ENCODE measurements around the gene PEMT. TPM values are rescaled to one million over a fixed set of nuclear protein-coding genes. Genes with fewer than 3 reads are reported as not detected.

PEMT gene
- total and polyA plus RNA-seq, 2 experiments from 2014 or later, result 54.8 to 55.2 TPM

DNA sequence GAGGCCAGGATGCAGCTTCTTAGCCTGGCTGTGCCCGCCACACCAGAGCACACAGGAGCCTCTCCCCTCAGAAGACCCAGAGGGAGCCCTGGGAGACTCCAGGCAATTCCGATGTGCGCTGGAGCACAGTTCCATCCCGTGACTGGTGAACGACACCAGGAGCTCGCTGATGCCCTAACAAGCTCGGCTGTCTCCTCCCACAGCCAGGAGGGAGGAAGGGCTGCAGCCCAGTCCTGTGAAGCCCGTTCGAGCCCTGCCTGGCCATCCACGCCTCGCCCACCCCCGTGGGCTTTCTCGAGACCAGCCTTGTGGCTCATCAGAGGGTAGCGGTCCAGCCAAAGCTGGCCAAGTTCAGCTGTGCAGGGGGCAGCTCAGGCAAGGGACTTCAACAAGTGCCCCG is 73.5 kb downstream of the PEMT start:
- H3K4me3 ChIP-seq, result no peak overlapping the region
- ATAC-seq, result no peak
- no peaks in the 10 kb centered on the region for H3K27me3 ChIP-seq (ENCODE audit: insufficient read depth)
- DNase-seq (ENCODE audit: low spot score), result no peak
- H3K4me2 ChIP-seq, result no peak overlapping the region
- no peak overlapping the region for H2AFZ ChIP-seq
- Mint-ChIP-seq H3K4me3 (no peak overlapping the region), H3K4me1 (peaks cover 37% of the 10 kb centered on the region), H3K36me3 (ENCODE audit: low read depth) (no peaks in the 10 kb centered on the region; the same call in 2 of the 3 replicates), H3K27me3 (ENCODE audit: insufficient read depth, low read depth, poor library complexity) (peaks cover 12% of the 10 kb centered on the region), H3K9me3 (no peaks in the 10 kb centered on the region; the same call in 2 of the 3 replicates), H3K27ac (no peak overlapping the region)
- TF ChIP-seq POLR2AphosphoS5 (IDR thresholded peaks at IDR 0.05; ENCODE audit: low read depth), result no peak
- TF ChIP-seq STAT1 (IDR thresholded peaks at IDR 0.05; ENCODE audit: unreplicated experiment), result no peak
- TF ChIP-seq, protein P1, sequence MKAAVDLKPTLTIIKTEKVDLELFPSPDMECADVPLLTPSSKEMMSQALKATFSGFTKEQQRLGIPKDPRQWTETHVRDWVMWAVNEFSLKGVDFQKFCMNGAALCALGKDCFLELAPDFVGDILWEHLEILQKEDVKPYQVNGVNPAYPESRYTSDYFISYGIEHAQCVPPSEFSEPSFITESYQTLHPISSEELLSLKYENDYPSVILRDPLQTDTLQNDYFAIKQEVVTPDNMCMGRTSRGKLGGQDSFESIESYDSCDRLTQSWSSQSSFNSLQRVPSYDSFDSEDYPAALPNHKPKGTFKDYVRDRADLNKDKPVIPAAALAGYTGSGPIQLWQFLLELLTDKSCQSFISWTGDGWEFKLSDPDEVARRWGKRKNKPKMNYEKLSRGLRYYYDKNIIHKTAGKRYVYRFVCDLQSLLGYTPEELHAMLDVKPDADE (IDR thresholded peaks at IDR 0.05), result no peak
- no peak for TF ChIP-seq JUNB (IDR thresholded peaks at IDR 0.05; ENCODE audit: unreplicated experiment)
- no peak for TF ChIP-seq NANOG (IDR thresholded peaks at IDR 0.05; ENCODE audit: borderline replicate concordance)
- TF ChIP-seq EZH2phosphoT487 (IDR thresholded peaks at IDR 0.05; ENCODE audit: unreplicated experiment), result no peak
- no peaks in the 10 kb centered on the region for H3K79me2 ChIP-seq (replicated peaks; ENCODE audit: insufficient read depth)
- no peak overlapping the region for H3K27ac ChIP-seq (ENCODE audit: low read depth)
- H3K36me3 ChIP-seq (ENCODE audit: insufficient read depth), result no peaks in the 10 kb centered on the region
- no peaks in the 10 kb centered on the region for H3K9me2 ChIP-seq (ENCODE audit: insufficient read depth)
- no peaks in the 10 kb centered on the region for H4K20me1 ChIP-seq (replicated peaks; ENCODE audit: insufficient read depth)
- 0 out of 2 replicates have a peak, but pooled peaks cover 3% of the 10 kb centered on the region for H3F3A ChIP-seq (replicated peaks; ENCODE audit: low read depth)
- peaks cover 11% of the 10 kb centered on the region; the same call in 1 of the 2 replicates for H3K4me1 ChIP-seq (ENCODE audit: insufficient read depth)

DNA sequence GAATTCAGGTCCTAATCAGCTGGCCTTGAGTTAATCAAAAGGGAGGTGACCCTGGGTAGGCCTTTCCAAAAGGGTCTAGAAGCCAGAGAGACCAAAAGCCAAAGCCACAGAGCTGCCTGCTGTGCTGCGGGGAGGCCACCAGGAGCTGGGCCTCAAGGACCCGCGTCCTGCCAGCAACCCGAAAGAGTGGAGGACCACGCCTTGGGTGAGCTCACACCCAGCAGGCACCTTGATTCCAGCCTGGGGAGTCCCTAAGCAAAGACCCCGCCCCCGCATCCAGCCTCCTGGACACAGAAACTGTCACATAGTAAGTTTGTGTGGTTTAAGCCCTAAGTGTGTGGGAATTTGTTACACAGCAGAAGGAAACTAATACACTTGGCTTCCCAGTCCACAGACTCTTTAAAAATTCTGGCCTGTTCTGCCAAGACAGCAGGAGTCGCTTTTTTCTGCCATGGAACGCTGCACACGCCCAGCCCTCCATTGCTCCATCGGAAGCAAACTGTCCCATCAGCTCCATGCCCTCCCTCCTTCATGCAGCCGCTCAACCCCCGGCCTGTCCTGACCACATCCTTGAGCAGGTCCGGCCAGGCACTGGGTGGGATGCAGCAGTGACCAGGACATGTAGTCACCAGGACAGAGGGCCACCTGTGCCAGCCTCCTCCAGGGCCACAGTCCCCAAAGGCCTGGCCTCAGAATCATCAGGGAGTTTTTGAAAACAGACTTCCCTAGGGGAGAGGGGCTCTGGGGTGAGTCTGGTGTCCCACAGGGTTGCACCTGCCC is 74.4 kb downstream of the PEMT start:
- no peaks in the 10 kb centered on the region for H3K9me2 ChIP-seq (ENCODE audit: insufficient read depth)
- no peak overlapping the region for H3K4me3 ChIP-seq
- no peak overlapping the region for H3K4me3 Mint-ChIP-seq
- no peaks in the 10 kb centered on the region for H4K20me1 ChIP-seq (replicated peaks; ENCODE audit: insufficient read depth)
- H3K27me3 Mint-ChIP-seq (ENCODE audit: insufficient read depth, low read depth, poor library complexity), result peaks cover 12% of the 10 kb centered on the region
- no peak overlapping the region for H3K27ac ChIP-seq (ENCODE audit: low read depth)
- H3F3A ChIP-seq (replicated peaks; ENCODE audit: low read depth), result 0 out of 2 replicates have a peak, but pooled peaks cover 3% of the 10 kb centered on the region
- peaks cover 28% of the 10 kb centered on the region for H3K4me1 Mint-ChIP-seq
- no peak overlapping the region for H3K4me2 ChIP-seq
- no peaks in the 10 kb centered on the region; the same call in 2 of the 3 replicates for H3K36me3 Mint-ChIP-seq (ENCODE audit: low read depth)
- no peak overlapping the region for H3K27ac Mint-ChIP-seq
- DNase-seq (ENCODE audit: low spot score) (no peak), ATAC-seq (no peak)
- no peaks in the 10 kb centered on the region for H3K27me3 ChIP-seq (ENCODE audit: insufficient read depth)
- H3K79me2 ChIP-seq (replicated peaks; ENCODE audit: insufficient read depth), result no peaks in the 10 kb centered on the region
- no peaks in the 10 kb centered on the region for H3K36me3 ChIP-seq (ENCODE audit: insufficient read depth)
- peaks cover 8% of the 10 kb centered on the region; the same call in 1 of the 2 replicates for H3K4me1 ChIP-seq (ENCODE audit: insufficient read depth)
- H3K9me3 Mint-ChIP-seq, result no peaks in the 10 kb centered on the region
- no peak overlapping the region for H2AFZ ChIP-seq
- TF ChIP-seq REST (IDR thresholded peaks at IDR 0.05; ENCODE audit: unreplicated experiment), result no peak
- no peak for TF ChIP-seq CTCF (conservative IDR thresholded peaks at IDR 0.05; ENCODE audit: low read depth in 2 of 2)
- TF ChIP-seq, protein P1 (IDR thresholded peaks at IDR 0.05), result no peak
